H9 (cell line): ENCODE data around the gene KIAA1586. TPM values are rescaled to one million over a fixed set of nuclear protein-coding genes. Genes with fewer than 3 reads are reported as not detected.
A peak's percentile ranks its signal among the peaks of the same experiment; 100 is the strongest.

ENCODE experiments used
- DNase-seq: peaks from one replicate; pipeline ENCODE4 v3.0.0-alpha.2; 2017
- H2AFZ ChIP-seq: one replicate; pipeline ENCODE4 v1.6.1; 2013; ENCODE audit warnings: mild to moderate bottlenecking, low read length, control low read depth, moderate library complexity
- H2AK5ac ChIP-seq: 2 replicates; pipeline ENCODE4 v1.6.1; 2013; ENCODE audit warnings: low read length, control low read depth, mixed read lengths; ENCODE audit not compliant: insufficient read length
- H2BK120ac ChIP-seq: one replicate; pipeline ENCODE4 v1.6.1; 2013; ENCODE audit warnings: low read depth, mild to moderate bottlenecking, low read length, control low read depth, inconsistent platforms; ENCODE audit not compliant: poor library complexity, severe bottlenecking
- H2BK12ac ChIP-seq: 2 replicates; pipeline ENCODE4 v1.6.1; 2013; ENCODE audit warnings: low read length, control low read depth, mixed read lengths, low read depth; ENCODE audit not compliant: insufficient read length
- H2BK15ac ChIP-seq: 2 replicates; pipeline ENCODE4 v1.6.1; 2013; ENCODE audit warnings: low read depth, low read length, control low read depth
- H2BK20ac ChIP-seq: one replicate; pipeline ENCODE4 v1.6.1; 2013; ENCODE audit warnings: low read depth, mild to moderate bottlenecking, low read length, control low read depth, inconsistent platforms; ENCODE audit not compliant: poor library complexity, severe bottlenecking
- H2BK5ac ChIP-seq: 2 replicates; pipeline ENCODE4 v1.6.1; 2013; ENCODE audit warnings: low read length, control low read depth, mixed read lengths; ENCODE audit not compliant: insufficient read length
- H3K14ac ChIP-seq: 2 replicates; pipeline ENCODE4 v1.6.1; 2013; ENCODE audit warnings: low read length, control low read depth; ENCODE audit not compliant: insufficient read depth
- H3K18ac ChIP-seq: 2 replicates; pipeline ENCODE4 v1.6.1; 2013; ENCODE audit warnings: low read depth, mild to moderate bottlenecking, mixed read lengths, low read length, control low read depth; ENCODE audit not compliant: insufficient read length
- H3K23ac ChIP-seq: 2 replicates; pipeline ENCODE4 v1.6.1; 2013; ENCODE audit warnings: low read length, control low read depth, mixed read lengths, low read depth; ENCODE audit not compliant: insufficient read length
- H3K23me2 ChIP-seq: 2 replicates; pipeline ENCODE4 v1.6.1; 2013; ENCODE audit warnings: low read depth, mild to moderate bottlenecking, mixed read lengths, low read length, control low read depth; ENCODE audit not compliant: insufficient read length, poor library complexity, severe bottlenecking
- H3K27ac ChIP-seq: 2 replicates; pipeline ENCODE4 v1.5.1; 2013; ENCODE audit warnings: low read length, control low read depth, mixed read lengths, low read depth; ENCODE audit not compliant: insufficient read length
- H3K27me3 ChIP-seq: 2 replicates; pipeline ENCODE4 v1.6.1; 2013; ENCODE audit warnings: low read length, control low read depth, inconsistent platforms; ENCODE audit not compliant: insufficient read depth
- H3K4ac ChIP-seq: 2 replicates; pipeline ENCODE4 v1.6.1; 2013; ENCODE audit warnings: low read depth, mild to moderate bottlenecking, control low read depth, inconsistent platforms, low read length, moderate library complexity
- H3K4me1 ChIP-seq: 2 replicates; pipeline ENCODE4 v1.6.1; 2013; ENCODE audit warnings: low read length, control low read depth, inconsistent platforms; ENCODE audit not compliant: insufficient read depth
- H3K4me2 ChIP-seq: 2 replicates; pipeline ENCODE4 v1.6.1; 2013; ENCODE audit warnings: low read length, control low read depth, mixed read lengths; ENCODE audit not compliant: insufficient read length, insufficient read depth
- H3K56ac ChIP-seq: 2 replicates; pipeline ENCODE4 v1.6.1; 2013; ENCODE audit warnings: low read depth, mild to moderate bottlenecking, mixed read lengths, low read length, control low read depth; ENCODE audit not compliant: insufficient read length
- H3K79me1 ChIP-seq: 2 replicates; pipeline ENCODE4 v1.6.1; 2013; ENCODE audit warnings: low read depth, mild to moderate bottlenecking, moderate library complexity, low read length, control low read depth, inconsistent platforms; ENCODE audit not compliant: insufficient read depth, poor library complexity, severe bottlenecking
- H3K79me2 ChIP-seq: 2 replicates; pipeline ENCODE4 v1.6.1; 2013; ENCODE audit warnings: low read length, control low read depth, inconsistent platforms; ENCODE audit not compliant: insufficient read depth
- H3K9ac ChIP-seq: 2 replicates; pipeline ENCODE4 v1.6.1; 2013; ENCODE audit warnings: low read length, control low read depth, mixed read lengths; ENCODE audit not compliant: insufficient read length; ENCODE audit errors: extremely low read depth
- H3K9me3 ChIP-seq: one replicate; pipeline ENCODE4 v1.6.1; 2013; ENCODE audit warnings: low read depth, low read length, inconsistent platforms; ENCODE audit not compliant: control insufficient read depth
- H3T11ph ChIP-seq: one replicate; pipeline ENCODE4 v1.6.1; 2013; ENCODE audit warnings: mild to moderate bottlenecking, low read length, control low read depth, inconsistent platforms
- H4K20me1 ChIP-seq: one replicate; pipeline ENCODE4 v1.6.1; 2013; ENCODE audit not compliant: control insufficient read depth, insufficient read length, insufficient read depth
- H4K5ac ChIP-seq: 2 replicates; pipeline ENCODE4 v1.6.1; 2013; ENCODE audit warnings: low read depth, mild to moderate bottlenecking, mixed read lengths, low read length, control low read depth; ENCODE audit not compliant: insufficient read length
- H4K8ac ChIP-seq: replicated peaks from 2 replicates; pipeline ENCODE4 v1.6.1; 2013; ENCODE audit warnings: low read length, control low read depth, mixed read lengths, low read depth; ENCODE audit not compliant: insufficient read length
- H4K91ac ChIP-seq: 2 replicates; pipeline ENCODE4 v1.6.1; 2013; ENCODE audit warnings: low read depth, mild to moderate bottlenecking, moderate library complexity, mixed read lengths, low read length, control low read depth; ENCODE audit not compliant: insufficient read length
- H3K27ac Mint-ChIP-seq, 3 experiments: 2 replicates in 2 of 3; 3 replicates in 1 of 3; pipeline ENCODE4 v1.8.0; 2020 to 2021; ENCODE audit warnings: mixed read lengths in 3 of 3, mild to moderate bottlenecking in 1 of 3, moderate library complexity in 1 of 3
- H3K27me3 Mint-ChIP-seq: 2 replicates; pipeline ENCODE4 v1.8.0; 2021; ENCODE audit warnings: low read depth, mild to moderate bottlenecking, moderate library complexity, mixed read lengths
- H3K36me3 Mint-ChIP-seq, 3 experiments: 2 replicates in 2 of 3; 3 replicates in 1 of 3; pipeline ENCODE4 v1.8.0; 2020 to 2021; ENCODE audit warnings: low read depth in 3 of 3, mixed read lengths in 3 of 3; ENCODE audit not compliant: insufficient read depth in 1 of 3
- H3K4me1 Mint-ChIP-seq, 2 experiments: 2 replicates each; pipeline ENCODE4 v1.8.0; 2020; ENCODE audit warnings: mixed read lengths in 2 of 2
- H3K4me3 Mint-ChIP-seq, 2 experiments: 2 replicates in 1 of 2; 3 replicates in 1 of 2; pipeline ENCODE4 v1.8.0; 2020 to 2021; ENCODE audit warnings: mild to moderate bottlenecking in 2 of 2, mixed read lengths in 2 of 2, moderate library complexity in 1 of 2
- H3K9me3 Mint-ChIP-seq, 2 experiments: 2 replicates in 1 of 2; 3 replicates in 1 of 2; pipeline ENCODE4 v1.8.0; 2020; ENCODE audit warnings: mild to moderate bottlenecking in 2 of 2, mixed read lengths in 2 of 2, moderate library complexity in 1 of 2
- CTCF ChIP-seq: fragments of 200-600 bp; sonication (generic); conservative IDR thresholded peaks from 3 replicates; pipeline ENCODE4 v1.8.0; 2021; ENCODE audit warnings: antibody characterized with exemption, mild to moderate bottlenecking
- WGBS: extraction: QIAGEN DNeasy Blood & Tissue Kit; methylation state at CpG from one replicate; pipeline ENCODE4 v1.1.7; 2013; ENCODE audit warnings: missing lambda C conversion rate, low lambda C conversion rate, mixed read lengths; ENCODE audit not compliant: insufficient read length; ENCODE audit errors: extremely low coverage; 5-methylcytosine and 5-hydroxymethylcytosine counted together
- total RNA-seq: library from RNA; stranded (reverse); gene quantifications from 2 replicates; pipeline ENCODE4 v1.2.1, GENCODE V29; 2021

Gene KIAA1586
- total RNA-seq, 1 experiment from 2014 or later: 33.3 TPM

- H2BK20ac ChIP-seq: no peak overlapping the region
- H3K4me2 ChIP-seq: no peak overlapping the region
- no peak overlapping the region for H2BK120ac ChIP-seq
- no peak overlapping the region for H3K18ac ChIP-seq
- no peaks in the 10 kb centered on the region for H3K27me3 ChIP-seq
- H3K79me1 ChIP-seq: no peaks in the 10 kb centered on the region
- no peak overlapping the region for H3T11ph ChIP-seq
- no peak for TF ChIP-seq CTCF
- H2AK5ac ChIP-seq: no peak overlapping the region
- H3K4me1 ChIP-seq: no peaks in the 10 kb centered on the region
- H2AFZ ChIP-seq: no peak overlapping the region
- H2BK15ac ChIP-seq: no peak overlapping the region
- no peak overlapping the region for H3K27ac ChIP-seq
- H3K9me3 ChIP-seq: no peaks in the 10 kb centered on the region
- H3K27me3 Mint-ChIP-seq: peaks cover 13% of the 10 kb centered on the region
- H2BK5ac ChIP-seq: no peak overlapping the region
- H3K14ac ChIP-seq: no peak overlapping the region
- no peak overlapping the region for H3K56ac ChIP-seq
- peaks cover 16 to 18% of the 10 kb centered on the region in 2 experiments for H3K4me1 Mint-ChIP-seq
- H4K20me1 ChIP-seq: no peaks in the 10 kb centered on the region
- H3K27ac Mint-ChIP-seq: no peak overlapping the region
- H3K79me2 ChIP-seq: peaks cover 5% of the 10 kb centered on the region; the same call in 1 of the 2 replicates
- H4K5ac ChIP-seq: no peak overlapping the region
- H4K91ac ChIP-seq: no peak overlapping the region
- no peaks in the 10 kb centered on the region for H3K23me2 ChIP-seq
- peaks cover 13 to 48% (median 47%) of the 10 kb centered on the region in 3 experiments for H3K36me3 Mint-ChIP-seq
- H4K8ac ChIP-seq: no peak overlapping the region
- no peak for DNase-seq
- no peak overlapping the region for H3K23ac ChIP-seq
- H3K4ac ChIP-seq: no peak overlapping the region
- H3K9me3 Mint-ChIP-seq: peaks cover 0 to 3% of the 10 kb centered on the region in 2 experiments; a peak in 1 of 5 replicates
- no peak overlapping the region for H2BK12ac ChIP-seq
- H3K9ac ChIP-seq: no peak overlapping the region
- H3K4me3 Mint-ChIP-seq: peak overlapping the region; percentile 49 to 63; a peak in 4 of 5 replicates
- WGBS: no CpG with 5 or more reads among the region's 5 CpGs
These were observed 2.1 kb downstream of the KIAA1586 start for GRCh38 chr6:57048577-57048976.
